Inflammatory macrophage (primary cell): ENCODE results near the gene PSME3IP1.
"Not testable (repeated sequence)": the region's sequence is repeated elsewhere in the genome, so short reads cannot be mapped to it uniquely, and the experiment has no call there.

ENCODE experiments used
- DNase-seq, 2 donors: peaks; one replicate each; pipeline ENCODE4 v3.0.0-alpha.2; 2020 to 2022

The PSME3IP1 gene

GRCh38 chr16:57196753-57197152 is 10.9 kb upstream of the PSME3IP1 start:
- DNase-seq, result no peak

- no peak for DNase-seq
Observed at GRCh38 chr16:57196286-57196685, 10.4 kb upstream of the PSME3IP1 start.

GRCh38 chr16:57194512-57194911 is 8.7 kb upstream of the PSME3IP1 start:
- no peak for DNase-seq

DNA sequence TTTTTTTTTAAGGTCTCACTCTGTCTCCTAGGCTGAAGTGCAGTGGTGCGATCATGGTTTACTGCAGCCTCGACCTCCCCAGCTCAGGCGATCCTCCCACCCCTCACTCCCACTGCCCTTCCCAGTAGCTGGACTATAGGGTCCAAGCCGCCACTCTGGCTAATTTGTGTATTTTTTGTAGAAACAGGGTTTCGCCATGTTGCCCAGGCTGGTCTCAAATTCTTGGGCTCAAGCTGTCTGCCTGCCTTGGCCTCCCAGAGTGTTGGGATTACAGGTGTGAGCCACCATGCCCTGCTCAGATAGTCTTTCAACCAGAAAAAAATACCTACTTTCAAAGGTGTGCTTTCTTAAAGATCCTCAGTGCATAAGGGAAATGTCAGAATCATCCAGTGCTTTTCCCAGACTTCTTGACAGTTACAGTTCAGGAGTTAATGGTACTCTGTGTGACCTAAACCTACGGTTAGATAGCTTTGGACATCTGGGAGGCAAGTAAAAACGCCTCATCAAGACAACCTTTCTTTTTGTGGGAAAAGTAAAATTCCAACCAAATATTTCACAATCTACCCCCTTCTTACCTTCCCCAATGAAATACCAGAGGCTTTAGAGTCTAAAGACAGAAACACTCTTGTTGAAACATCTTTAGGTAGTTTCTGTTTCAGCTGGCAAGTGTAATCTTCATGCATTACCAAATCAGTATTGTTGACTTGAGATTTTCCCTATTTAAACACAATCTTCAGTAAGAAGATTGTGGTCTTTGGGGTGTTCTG is 7.1 kb upstream of the PSME3IP1 start:
- no peak for DNase-seq

DNA sequence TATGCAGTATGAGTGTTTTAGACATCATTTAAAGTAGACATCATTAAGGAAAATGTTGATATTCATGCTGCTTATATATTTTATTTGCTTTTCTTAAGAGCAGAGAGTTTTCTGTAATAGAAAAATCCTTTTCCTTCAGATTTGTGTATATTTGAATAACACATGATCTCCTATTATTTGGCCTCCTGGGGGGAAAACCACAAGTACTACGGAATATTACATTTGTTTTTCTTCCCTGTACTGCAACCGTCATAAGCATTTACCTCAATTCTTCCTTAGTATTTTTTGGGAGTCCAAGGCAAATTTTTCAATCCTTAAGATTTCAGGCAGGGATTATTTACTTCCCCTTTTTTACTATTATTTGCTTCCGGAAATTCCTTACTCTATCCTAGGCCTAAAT is 6.3 kb upstream of the PSME3IP1 start:
- no peak for DNase-seq

DNA sequence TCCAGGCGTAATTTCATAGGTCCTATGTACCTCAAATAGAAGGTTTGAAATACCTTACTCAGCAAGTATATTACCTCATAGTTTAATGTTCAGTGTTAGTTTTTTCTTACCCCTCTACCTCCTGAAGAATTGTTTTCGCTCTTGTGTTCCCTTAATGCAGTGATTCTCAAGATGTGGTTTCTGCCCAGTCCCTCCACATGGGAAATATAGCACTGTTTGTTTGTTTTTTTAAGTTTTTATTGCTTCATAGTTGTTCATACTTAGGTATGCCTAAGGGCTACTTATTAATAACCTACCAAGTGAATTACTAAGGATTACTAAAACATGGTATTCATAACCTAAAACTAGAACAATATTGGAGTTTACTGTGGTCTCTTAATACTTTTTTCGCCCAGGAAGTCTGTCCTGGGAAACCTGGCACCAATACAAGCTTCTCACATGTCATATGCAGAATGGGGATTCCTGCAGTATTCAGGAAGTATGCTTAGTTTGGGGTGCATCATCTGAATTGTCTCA is 5.3 kb upstream of the PSME3IP1 start:
- peak in 1 of 2 donors; percentile 10 for DNase-seq

DNA sequence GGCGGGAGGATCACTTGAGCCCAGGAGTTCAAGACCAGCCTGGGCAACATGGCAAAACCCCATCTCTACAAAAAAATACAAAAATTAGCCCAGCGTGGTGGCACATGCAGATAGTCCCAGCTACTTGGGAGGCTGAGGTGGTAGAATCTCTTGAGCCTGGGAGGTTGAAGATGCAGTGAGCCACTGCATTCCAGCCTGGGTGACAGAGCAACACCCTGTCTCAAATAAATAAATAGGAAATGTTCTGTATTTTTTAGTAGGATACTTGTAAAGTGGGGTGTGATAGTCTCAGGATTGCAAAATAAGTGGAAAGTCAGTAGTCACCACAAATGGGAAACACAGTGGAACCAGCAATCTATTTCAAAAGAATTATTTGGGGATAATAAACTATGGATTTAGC is 4.3 kb upstream of the PSME3IP1 start:
- no peak for DNase-seq

- not testable (repeated sequence) for DNase-seq
Observed at GRCh38 chr16:57189527-57189926, 3.7 kb upstream of the PSME3IP1 start.

- DNase-seq, result no peak
Observed at GRCh38 chr16:57188711-57189002, 2.8 kb upstream of the PSME3IP1 start.

- DNase-seq, result not testable (repeated sequence)
Observed at GRCh38 chr16:57187902-57188710, 2.3 kb upstream of the PSME3IP1 start.

- DNase-seq, result peak in 1 of 2 donors; percentile 1
Observed at GRCh38 chr16:57186872-57187854, 1.3 kb upstream of the PSME3IP1 start.

GRCh38 chr16:57185446-57185944 is 344 bp downstream of the PSME3IP1 start:
- DNase-seq, result peak in 1 of 2 donors; percentile 11

DNA sequence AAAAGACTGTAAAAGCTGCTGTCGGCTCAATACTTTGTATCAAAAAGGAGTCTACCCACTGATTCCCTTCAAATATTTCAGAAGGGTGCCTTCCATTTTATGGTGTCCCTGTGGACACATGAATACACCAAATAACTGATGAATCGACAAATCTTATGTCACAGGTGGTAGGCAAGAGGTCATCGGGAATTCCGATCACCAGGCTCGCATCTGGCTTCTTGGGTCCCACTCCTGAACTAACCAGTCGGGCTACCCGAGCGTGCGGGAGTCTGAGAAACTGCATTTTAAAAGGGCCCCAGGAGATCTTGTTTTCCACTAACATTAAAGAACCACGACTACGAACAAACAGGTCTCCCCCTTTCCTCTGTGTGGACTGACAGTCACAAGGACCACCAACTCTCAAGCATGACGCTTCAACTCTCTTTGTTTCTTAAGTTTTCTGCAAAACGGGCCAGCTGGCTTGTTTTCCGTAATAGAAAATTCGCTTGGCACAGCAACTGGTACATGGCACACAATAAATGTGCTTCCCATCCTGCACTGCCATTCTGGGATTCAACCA is 873 bp downstream of the PSME3IP1 start:
- no peak for DNase-seq

- no peak for DNase-seq
Observed at GRCh38 chr16:57184113-57184512, 1.7 kb downstream of the PSME3IP1 start.

- no peak for DNase-seq
Observed at GRCh38 chr16:57179215-57179828, 6.5 kb downstream of the PSME3IP1 start.

DNA sequence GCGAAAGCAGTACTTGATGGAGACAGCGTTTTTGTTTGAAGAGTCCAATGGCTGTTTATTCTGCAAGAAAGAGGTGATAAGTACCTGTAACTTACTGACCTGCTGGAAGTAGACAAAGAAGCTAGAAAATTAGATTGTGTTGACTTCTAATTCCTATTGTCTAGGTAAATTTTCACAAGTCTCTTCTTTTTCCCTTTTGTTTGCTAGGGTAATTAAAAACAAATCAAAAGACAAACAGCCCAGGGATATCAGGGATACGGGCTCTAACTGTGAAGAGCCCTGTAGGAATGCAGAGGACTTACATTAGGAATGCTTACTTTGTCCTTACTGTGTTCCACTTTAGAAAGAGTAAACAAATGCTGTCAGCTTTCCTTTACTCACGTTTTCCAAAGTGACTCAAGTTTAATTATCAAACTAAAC is 7.0 kb downstream of the PSME3IP1 start:
- no peak for DNase-seq

DNA sequence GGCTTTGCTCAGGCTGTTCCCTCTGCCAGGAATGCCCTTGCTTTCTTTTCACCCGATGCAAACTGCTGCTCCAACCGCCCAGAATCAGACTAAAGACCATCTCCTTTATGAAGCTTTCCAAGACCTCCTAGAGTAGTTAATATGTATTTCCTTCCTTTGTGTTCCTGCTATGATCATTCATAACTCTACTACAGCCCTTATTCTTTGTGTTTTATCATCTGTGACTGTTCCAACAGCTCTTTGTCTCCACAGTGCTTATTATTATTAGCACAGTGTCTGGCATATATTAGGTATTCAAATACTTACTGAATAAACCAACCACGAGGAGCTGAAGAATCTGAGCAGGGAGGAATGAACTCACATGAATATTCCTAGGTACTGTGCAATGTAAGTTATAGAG is 7.6 kb downstream of the PSME3IP1 start:
- no peak for DNase-seq

- no peak for DNase-seq
Observed at GRCh38 chr16:57175896-57176295, 9.9 kb downstream of the PSME3IP1 start.

DNA sequence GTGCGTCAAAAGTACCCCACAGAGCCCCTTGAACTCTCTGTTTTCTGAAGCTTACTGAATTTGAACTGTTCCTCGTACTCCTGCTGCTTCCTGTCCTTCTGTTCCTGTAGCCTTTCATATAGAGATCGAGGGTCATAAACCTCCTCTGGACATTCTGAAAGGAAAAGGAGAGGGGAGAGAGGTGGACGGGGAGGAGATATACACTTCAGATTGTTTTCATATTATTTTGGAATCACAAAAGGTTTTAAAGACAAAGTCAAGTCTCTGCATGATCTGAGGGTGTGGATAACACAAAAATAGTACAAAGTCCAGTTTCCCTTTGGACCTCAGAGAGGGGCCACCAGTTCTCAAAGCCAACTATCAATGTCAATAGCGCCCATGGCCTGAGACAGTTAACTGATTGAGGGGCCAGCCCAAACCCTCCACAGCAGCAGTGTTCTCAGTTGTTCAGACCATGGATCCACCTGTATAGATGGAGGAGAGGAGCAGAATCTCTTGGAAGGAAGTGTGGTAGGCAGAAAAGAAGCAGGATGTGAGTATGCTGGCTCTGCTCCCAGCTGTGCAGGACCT is 13.0 kb downstream of the PSME3IP1 start:
- no peak for DNase-seq

DNA sequence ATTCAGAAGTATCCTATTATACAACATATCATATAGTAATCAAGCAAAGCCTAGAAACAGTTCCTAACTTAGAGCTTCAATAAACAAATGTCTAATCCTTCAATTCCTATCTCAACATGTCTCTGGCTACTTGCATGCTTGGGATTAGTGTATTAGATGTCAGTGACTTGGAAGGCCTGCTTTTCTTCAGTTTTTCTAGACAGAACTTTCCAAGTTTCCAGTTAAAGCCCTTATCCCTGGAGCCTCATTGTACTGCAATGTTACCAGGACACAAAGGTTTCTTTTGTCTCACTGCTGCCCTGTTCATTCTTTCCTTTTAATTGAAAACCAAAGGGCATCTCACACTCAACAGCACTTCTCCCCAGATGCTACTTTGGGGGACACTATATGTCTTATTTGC is 16.5 kb downstream of the PSME3IP1 start:
- DNase-seq, result no peak

DNA sequence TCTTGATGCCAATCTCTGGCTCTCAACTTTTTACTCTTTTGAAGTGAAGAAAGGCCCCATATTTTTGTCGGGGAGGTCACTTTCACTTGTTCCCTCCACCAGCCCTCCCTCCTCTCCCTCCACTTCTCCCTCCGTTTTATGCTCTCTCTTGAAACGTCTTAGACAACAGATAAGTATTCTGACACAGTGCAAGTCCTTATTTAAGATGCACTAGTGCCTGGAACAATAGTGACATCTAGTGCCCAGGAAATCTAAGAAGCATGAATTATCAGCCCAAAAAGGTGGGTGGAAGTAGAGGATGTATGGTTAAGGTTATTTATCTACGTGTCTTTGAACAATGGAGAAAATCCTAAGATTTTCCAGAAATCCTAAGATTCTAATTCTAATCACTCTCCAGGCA is 17.9 kb downstream of the PSME3IP1 start:
- DNase-seq, result peak; percentile 69 to 83
